LoVo (cell line): ENCODE measurements around the gene RUSC2.
"Not testable (repeated sequence)": the region's sequence is repeated elsewhere in the genome, so short reads cannot be mapped to it uniquely, and the experiment has no call there.

ENCODE experiments used
- DNase-seq: peaks from one replicate; pipeline ENCODE4 v3.0.0-alpha.2; 2016; ENCODE audit warnings: low spot score

The RUSC2 gene

GRCh38 chr9:35489313-35490154 is at the start of gene RUSC2:
RUSC2 (plus strand) TSS chr9:35490111; CDS start chr9:35546522, 56,411 bp downstream.
- DNase-seq = peak; percentile 76

- DNase-seq = no peak
Observed at GRCh38 chr9:35446012-35446411, 43.9 kb upstream of the RUSC2 start.

- no peak for DNase-seq
Observed at GRCh38 chr9:35448496-35448895, 41.4 kb upstream of the RUSC2 start.

GRCh38 chr9:35452481-35452880 is 37.4 kb upstream of the RUSC2 start:
- DNase-seq = no peak

- DNase-seq = no peak
Observed at GRCh38 chr9:35453786-35454185, 36.1 kb upstream of the RUSC2 start.

GRCh38 chr9:35464141-35465025 is 25.5 kb upstream of the RUSC2 start:
- DNase-seq = no peak

- DNase-seq = no peak
Observed at GRCh38 chr9:35470340-35470739, 19.6 kb upstream of the RUSC2 start.

GRCh38 chr9:35470894-35471293 is 19.0 kb upstream of the RUSC2 start:
- no peak for DNase-seq

GRCh38 chr9:35476596-35476995 is 13.3 kb upstream of the RUSC2 start:
- DNase-seq = no peak

GRCh38 chr9:35477211-35477855 is 12.6 kb upstream of the RUSC2 start:
- peak; percentile 76 for DNase-seq

GRCh38 chr9:35478871-35479270 is 11.0 kb upstream of the RUSC2 start:
- no peak for DNase-seq

GRCh38 chr9:35481347-35481975 is 8.4 kb upstream of the RUSC2 start:
- DNase-seq = peak; percentile 32

GRCh38 chr9:35482071-35482470 is 7.8 kb upstream of the RUSC2 start:
- no peak for DNase-seq

- no peak for DNase-seq
Observed at GRCh38 chr9:35484406-35484805, 5.5 kb upstream of the RUSC2 start.

GRCh38 chr9:35487081-35487480 is 2.8 kb upstream of the RUSC2 start:
- no peak for DNase-seq

- no peak for DNase-seq
Observed at GRCh38 chr9:35488021-35488420, 1.9 kb upstream of the RUSC2 start.

- no peak for DNase-seq
Observed at GRCh38 chr9:35488566-35489312, 1.2 kb upstream of the RUSC2 start.

GRCh38 chr9:35490155-35490909 is 421 bp downstream of the RUSC2 start:
- DNase-seq = no peak

- no peak for DNase-seq
Observed at GRCh38 chr9:35490910-35491465, 1.1 kb downstream of the RUSC2 start.

GRCh38 chr9:35493119-35493518 is 3.2 kb downstream of the RUSC2 start:
- DNase-seq = not testable (repeated sequence)
